CD4-positive, alpha-beta T cell treated with Interferon alpha-2 for 1 hour (primary cell): Measurements from ENCODE around the gene MTSS2.

Experiments
- DNase-seq, 2 donors: peaks; one replicate each; pipeline ENCODE4 v3.0.0-alpha.2; 2020 to 2022

MTSS2 gene

GRCh38 chr16:70713824-70714223 lies 28.0 kb upstream of the MTSS2 start:
- DNase-seq = no peak

GRCh38 chr16:70713342-70713741 lies 27.5 kb upstream of the MTSS2 start:
- no peak for DNase-seq

- DNase-seq = no peak
These were observed 27.1 kb upstream of the MTSS2 start for GRCh38 chr16:70712942-70713341.

GRCh38 chr16:70712359-70712758 lies 26.5 kb upstream of the MTSS2 start:
- no peak for DNase-seq

GRCh38 chr16:70711211-70712031 lies 25.6 kb upstream of the MTSS2 start:
- no peak for DNase-seq

- no peak for DNase-seq
These were observed 24.8 kb upstream of the MTSS2 start for GRCh38 chr16:70710422-70711210.

- no peak for DNase-seq
These were observed 24.1 kb upstream of the MTSS2 start for GRCh38 chr16:70709942-70710341.

- DNase-seq = no peak
These were observed 23.6 kb upstream of the MTSS2 start for GRCh38 chr16:70709457-70709856.

GRCh38 chr16:70708366-70709246 lies 22.8 kb upstream of the MTSS2 start:
- DNase-seq = no peak

GRCh38 chr16:70706948-70707465 lies 21.2 kb upstream of the MTSS2 start:
- no peak for DNase-seq

GRCh38 chr16:70705056-70705455 lies 19.2 kb upstream of the MTSS2 start:
- DNase-seq = no peak

GRCh38 chr16:70704586-70704985 lies 18.7 kb upstream of the MTSS2 start:
- DNase-seq = no peak

- no peak for DNase-seq
These were observed 18.1 kb upstream of the MTSS2 start for GRCh38 chr16:70703835-70704381.

GRCh38 chr16:70703041-70703834 lies 17.4 kb upstream of the MTSS2 start:
- no peak for DNase-seq

GRCh38 chr16:70702624-70703023 lies 16.8 kb upstream of the MTSS2 start:
- DNase-seq = no peak

- no peak for DNase-seq
These were observed 16.1 kb upstream of the MTSS2 start for GRCh38 chr16:70701998-70702397.

- DNase-seq = no peak
These were observed 15.7 kb upstream of the MTSS2 start for GRCh38 chr16:70701596-70701995.

- no peak for DNase-seq
These were observed 15.2 kb upstream of the MTSS2 start for GRCh38 chr16:70701036-70701435.

GRCh38 chr16:70700101-70701020 lies 14.5 kb upstream of the MTSS2 start:
- no peak for DNase-seq

GRCh38 chr16:70699696-70700095 lies 13.8 kb upstream of the MTSS2 start:
- no peak for DNase-seq

GRCh38 chr16:70698901-70699300 lies 13.0 kb upstream of the MTSS2 start:
- no peak for DNase-seq
